Lung (tissue), 12 donors: ENCODE measurements around the gene RMND5A. TPM values are rescaled to one million over a fixed set of nuclear protein-coding genes. Genes with fewer than 3 reads are reported as not detected.

Source experiments
- ATAC-seq: fragments of 200-7000 bp; cut with Tn5 transposase; one replicate; pipeline ENCODE4 v1.9.1; 2020; ENCODE audit warnings: moderate number of reproducible peaks; ENCODE audit not compliant: insufficient read depth, low FRiP score
- DNase-seq, 3 donors: peaks; one replicate each; pipeline ENCODE4 v3.0.0-alpha.2; 2013 to 2017
- H3K27ac ChIP-seq, 2 donors: one replicate each; pipeline ENCODE4 v1.5.1; 2013; ENCODE audit warnings: mild to moderate bottlenecking in 2 of 2, moderate library complexity in 2 of 2, control low read depth in 1 of 2, inconsistent platforms in 1 of 2, low read depth in 1 of 2, low read length in 1 of 2
- H3K27me3 ChIP-seq, 3 donors: one replicate each; pipeline ENCODE4 v1.5.1; 2013; ENCODE audit warnings: low read length in 2 of 3; ENCODE audit not compliant: control insufficient read depth in 3 of 3, insufficient read depth in 3 of 3
- H3K36me3 ChIP-seq, 4 donors: one replicate each; pipeline ENCODE4 v1.5.1; 2013; ENCODE audit warnings: low read length in 4 of 4, mild to moderate bottlenecking in 1 of 4, moderate library complexity in 1 of 4; ENCODE audit not compliant: control insufficient read depth in 4 of 4, insufficient read depth in 4 of 4
- H3K4me1 ChIP-seq, 5 donors: one replicate each; pipeline ENCODE4 v1.5.1; 2013; ENCODE audit warnings: low read length in 5 of 5, mild to moderate bottlenecking in 2 of 5, moderate library complexity in 1 of 5; ENCODE audit not compliant: control insufficient read depth in 5 of 5, insufficient read depth in 5 of 5
- H3K4me3 ChIP-seq: one replicate; pipeline ENCODE4 v1.5.1; 2013; ENCODE audit warnings: mild to moderate bottlenecking, control low read depth, moderate library complexity
- H3K9ac ChIP-seq, 2 donors: one replicate each; pipeline ENCODE4 v1.5.1; 2013; ENCODE audit warnings: low read length in 2 of 2, control low read depth in 1 of 2; ENCODE audit not compliant: insufficient read depth in 1 of 2
- H3K9me3 ChIP-seq, 4 donors: one replicate each; pipeline ENCODE4 v1.5.1; 2013; ENCODE audit warnings: low read length in 3 of 4, mild to moderate bottlenecking in 1 of 4, moderate library complexity in 1 of 4; ENCODE audit not compliant: control insufficient read depth in 4 of 4, insufficient read depth in 3 of 4
- CTCF ChIP-seq: IDR thresholded peaks from 2 replicates; pipeline ENCODE4 v1.5.1; 2012; ENCODE audit warnings: mild to moderate bottlenecking; ENCODE audit errors: control extremely low read depth, extremely low read depth
- WGBS, 2 donors: extraction: QIAGEN DNeasy Blood & Tissue Kit; methylation state at CpG; one replicate each; pipeline ENCODE4 v1.1.7; 2013; 5-methylcytosine and 5-hydroxymethylcytosine counted together
- polyA plus RNA-seq, 2 donors: library from polyadenylated mRNA; stranded (reverse); fragments of 200-250 nt; gene quantifications; one replicate each; pipeline ENCODE4 v1.2.1, GENCODE V29; 2013
- total RNA-seq, 2 donors: library from RNA; depleted of rRNA in 1 of 2; stranded (reverse); fragments of >200 nt in 1 of 2; gene quantifications; one replicate each; pipeline ENCODE4 v1.2.1, GENCODE V29; 2014 to 2021
- donor health status: control.
- donor health status: control.
- donor health status: Bipolar disorder and iron deficiency.
- donor health status: healthy.
- donor health status: DM: yes; HTN: yes; CAD: no.

RMND5A gene
- total and polyA plus RNA-seq, 4 donors, result 8.9 to 73.1 (median 16.6) TPM

DNA sequence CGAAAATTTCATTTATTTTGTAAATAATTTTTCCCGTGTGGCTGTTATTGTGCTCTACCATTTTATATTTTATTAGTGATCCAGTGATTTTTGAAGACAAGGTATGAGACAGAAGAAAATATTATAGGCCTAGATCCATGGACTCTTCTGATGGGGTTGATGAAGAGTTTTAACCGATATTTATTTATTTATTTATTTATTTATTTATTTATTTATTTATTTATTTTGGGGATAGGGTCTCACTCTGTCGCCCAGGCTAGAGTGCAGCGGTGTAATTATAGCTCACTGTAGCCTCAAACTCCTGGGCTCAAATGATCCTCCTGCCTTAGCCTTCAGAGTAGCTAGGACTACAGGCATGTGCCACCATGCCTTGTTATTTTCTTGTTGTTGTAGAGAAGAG is 33.6 kb upstream of the RMND5A start:
- Histone ChIP-seq H3K4me1 (no peaks in the 10 kb centered on the region), H3K9me3 (no peaks in the 10 kb centered on the region), H3K9ac (no peak overlapping the region), H3K27ac (no peak overlapping the region), H3K36me3 (no peaks in the 10 kb centered on the region), H3K4me3 (no peak overlapping the region), H3K27me3 (no peaks in the 10 kb centered on the region)
- ATAC-seq (no peak), DNase-seq (no peak)
- WGBS, 2 donors, result 97% methylated on average over 5 of the region's 5 CpGs
- no peak for TF ChIP-seq CTCF

- no peak overlapping the region for H3K9ac ChIP-seq
- H3K9me3 ChIP-seq, result no peaks in the 10 kb centered on the region
- WGBS, 2 donors, result 75 to 82% methylated on average over 2 of the region's 2 CpGs
- H3K36me3 ChIP-seq, result no peaks in the 10 kb centered on the region
- no peak overlapping the region for H3K4me3 ChIP-seq
- no peaks in the 10 kb centered on the region for H3K27me3 ChIP-seq
- DNase-seq (no peak), ATAC-seq (no peak)
- H3K27ac ChIP-seq, result no peak overlapping the region
- no peaks in the 10 kb centered on the region for H3K4me1 ChIP-seq
- no peak for TF ChIP-seq CTCF
Measured at GRCh38 chr2:86686905-86687304, 33.2 kb upstream of the RMND5A start.

DNA sequence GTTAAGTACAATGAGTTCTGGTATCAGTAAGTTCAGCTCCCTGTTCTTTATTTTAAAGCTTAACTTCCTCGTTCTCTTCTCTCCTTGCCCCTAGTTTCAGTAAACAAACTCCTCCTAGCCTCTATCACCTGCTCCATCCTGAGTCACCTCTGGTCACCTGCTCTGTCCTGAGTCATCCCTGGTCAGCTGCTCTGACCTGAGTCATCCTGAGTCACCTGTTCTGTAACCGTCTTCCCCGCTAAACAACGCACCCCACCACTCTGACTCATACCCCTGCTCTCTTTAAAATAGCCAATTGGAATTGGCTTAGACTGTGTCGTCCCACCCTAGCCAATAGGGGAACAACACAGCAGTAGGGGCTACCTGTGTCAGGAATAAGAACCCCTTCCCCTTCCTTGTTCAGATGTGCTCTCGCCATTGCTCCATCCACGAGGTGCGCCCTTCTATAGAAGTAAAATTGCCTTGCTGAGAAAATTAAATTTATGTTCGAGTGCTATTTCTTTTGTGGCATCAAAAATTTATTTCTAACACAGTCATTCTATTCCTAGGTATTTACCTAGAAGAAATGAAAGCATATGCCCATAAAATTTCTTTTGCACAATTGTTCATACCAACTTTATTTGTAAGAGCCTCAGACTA is 24.9 kb upstream of the RMND5A start:
- Histone ChIP-seq H3K27me3 (no peaks in the 10 kb centered on the region), H3K27ac (no peak overlapping the region), H3K4me3 (no peak overlapping the region), H3K9me3 (peaks cover 0 to 4% (median 1%) of the 10 kb centered on the region in 4 donors), H3K9ac (no peak overlapping the region), H3K36me3 (no peaks in the 10 kb centered on the region), H3K4me1 (no peaks in the 10 kb centered on the region)
- no peak for TF ChIP-seq CTCF
- DNase-seq, result no peak
- WGBS, 2 donors, result 96 to 97% methylated on average over 9 of the region's 9 CpGs
- no peak for ATAC-seq

DNA sequence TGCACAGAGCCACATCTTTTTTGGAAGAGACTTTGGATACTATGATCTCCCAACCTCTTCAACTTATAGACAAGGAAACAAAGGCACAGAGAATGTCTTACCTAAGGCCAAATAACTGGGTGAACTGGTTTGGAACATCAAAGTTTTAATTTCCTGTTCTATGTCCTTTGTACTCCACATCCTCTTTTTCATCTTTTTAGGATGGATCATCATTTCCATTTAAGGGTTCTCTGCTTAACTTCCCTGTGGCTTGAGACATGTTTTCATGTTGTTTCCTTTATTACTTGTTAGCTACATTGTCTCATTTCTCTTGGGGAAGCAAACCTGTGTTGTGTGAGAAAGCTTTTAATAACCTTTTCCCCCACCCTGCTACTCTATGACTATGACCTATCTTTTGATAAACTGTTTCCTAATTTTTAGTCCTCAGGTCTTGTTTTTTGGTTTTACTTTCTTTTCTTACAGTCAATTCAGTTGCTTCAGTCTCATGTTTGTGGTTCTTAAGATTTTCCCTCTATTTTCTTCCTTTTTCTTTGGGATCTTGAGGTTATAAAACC is 22.5 kb upstream of the RMND5A start:
- no peak for DNase-seq

More for the DNA sequence above, 22.5 kb upstream of the RMND5A start:
- H3K27ac ChIP-seq, result no peak overlapping the region
- H3K4me3 ChIP-seq, result no peak overlapping the region
- no peak for ATAC-seq
- no peaks in the 10 kb centered on the region for H3K36me3 ChIP-seq
- no peaks in the 10 kb centered on the region for H3K4me1 ChIP-seq
- no peaks in the 10 kb centered on the region for H3K27me3 ChIP-seq
- H3K9ac ChIP-seq, result no peak overlapping the region
- TF ChIP-seq CTCF, result no peak
- H3K9me3 ChIP-seq, result peaks cover 0 to 4% (median 1%) of the 10 kb centered on the region in 4 donors
